HL-60/S4 (cell line): ENCODE measurements around the gene SLC38A8.

Source experiments
- in situ Hi-C: fragments of 300-500 bp; cut with MboI; formaldehyde crosslinking; loops from 2 replicates; pipeline ENCODE4 v1.14.3; 2022; ENCODE audit warnings: low sequenced_read_pairs

The SLC38A8 gene

GRCh38 chr16:84042308-84042878, at the start of gene SLC38A8:
Gene SLC38A8 (minus strand): TSS chr16:84042795. CDS start chr16:84042157, 638 bp downstream.
- in situ Hi-C loops = no loop called here

GRCh38 chr16:84091460-84091859, 48.9 kb upstream of the SLC38A8 start:
- in situ Hi-C loops = no loop called here

GRCh38 chr16:84090211-84090610, 47.6 kb upstream of the SLC38A8 start:
- in situ Hi-C loops = no loop called here

GRCh38 chr16:84088695-84089395, 46.2 kb upstream of the SLC38A8 start:
- in situ Hi-C loops = no loop called here

DNA sequence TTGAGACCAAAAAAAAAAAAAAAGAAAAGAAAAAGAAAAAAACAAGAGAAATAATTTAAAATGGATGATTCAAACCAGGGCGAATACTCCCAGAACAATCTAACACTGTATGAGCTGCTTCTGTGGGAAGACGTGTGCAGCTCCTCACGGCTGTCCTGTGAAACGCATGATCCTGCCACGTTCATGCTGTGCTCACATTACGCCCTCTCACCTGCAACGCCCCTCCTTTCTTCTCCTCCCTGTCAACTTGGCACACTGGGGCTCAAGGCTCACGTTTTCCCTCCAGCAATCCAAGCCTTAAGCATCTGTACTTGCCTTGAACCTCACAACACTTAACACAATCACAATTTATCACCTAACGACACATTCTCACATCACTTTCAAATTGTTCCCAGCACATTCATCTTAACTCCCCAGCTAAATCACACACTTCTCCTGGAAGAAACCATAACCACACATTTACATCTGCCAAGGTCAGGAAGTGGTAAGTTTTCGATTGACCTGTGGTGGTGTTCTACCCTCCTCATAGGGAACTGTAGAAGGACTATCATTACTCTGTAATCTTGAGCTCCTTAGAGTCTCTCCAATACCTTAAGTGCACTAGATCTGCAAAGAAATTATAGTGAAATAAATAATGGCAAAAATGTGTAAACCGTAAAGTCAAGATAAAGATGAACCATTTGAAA, 45.0 kb upstream of the SLC38A8 start:
- in situ Hi-C loops = no loop called here

GRCh38 chr16:84087001-84087400, 44.4 kb upstream of the SLC38A8 start:
- in situ Hi-C loops = no loop called here

DNA sequence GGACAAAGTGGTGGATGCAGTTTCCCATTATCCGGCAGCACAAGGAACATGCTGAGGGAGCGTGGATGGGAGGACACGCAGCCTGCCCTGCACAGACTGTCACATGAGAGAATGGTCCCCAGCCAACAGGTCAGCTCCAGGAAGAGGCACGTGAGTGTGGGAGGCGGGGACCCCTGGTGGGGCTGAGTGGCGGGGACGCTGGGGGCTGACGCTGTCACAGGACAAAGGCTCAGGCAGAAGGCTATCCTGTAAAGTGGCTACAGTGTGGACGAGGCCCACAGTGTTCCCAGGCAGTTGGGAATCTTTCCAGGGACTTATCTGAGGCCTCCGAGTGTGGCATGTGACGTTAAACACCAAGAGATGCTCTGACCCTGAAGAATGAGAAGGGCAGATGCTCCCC, 43.7 kb upstream of the SLC38A8 start:
- in situ Hi-C loops = no loop called here

DNA sequence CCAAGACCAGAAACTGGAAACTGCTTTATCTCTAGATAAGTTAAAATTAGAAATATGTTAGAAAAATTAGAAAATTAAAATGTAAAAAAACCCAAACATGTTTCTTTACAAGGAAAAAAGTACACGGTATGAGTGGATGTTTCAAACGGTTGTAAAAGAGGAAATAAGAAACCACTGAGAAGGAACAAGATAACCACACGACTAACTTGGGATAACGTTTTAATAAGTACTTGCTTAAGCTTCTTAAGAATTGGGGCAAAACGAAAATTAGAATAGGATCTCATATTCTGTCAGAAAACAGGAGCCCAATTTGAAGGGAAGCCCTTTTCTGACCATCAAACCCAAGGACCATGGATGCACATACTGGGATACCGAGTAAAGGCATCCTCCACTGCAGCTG, 43.2 kb upstream of the SLC38A8 start:
- in situ Hi-C loops = no loop called here

DNA sequence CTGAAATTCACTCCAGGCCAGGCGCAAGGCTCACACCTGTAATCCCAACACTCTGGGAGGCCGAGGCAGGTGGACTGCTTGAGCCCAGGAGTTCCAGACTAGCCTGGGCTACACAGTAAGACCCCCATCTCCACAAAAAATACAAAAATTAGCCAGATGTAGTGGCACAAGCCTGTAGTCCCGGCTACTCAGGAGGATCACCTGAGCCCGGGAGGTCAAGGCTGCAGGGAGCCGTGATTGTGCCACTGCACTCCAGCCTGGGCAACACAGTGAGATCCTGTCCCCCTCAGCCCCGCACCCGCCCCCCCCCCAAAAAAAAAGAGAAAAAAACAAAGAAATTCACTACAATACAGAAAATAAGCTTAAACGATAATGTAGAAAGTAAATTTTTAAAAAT, 42.7 kb upstream of the SLC38A8 start:
- in situ Hi-C loops = no loop called here

- in situ Hi-C loops = no loop called here
Observed at GRCh38 chr16:84084570-84085270, 42.1 kb upstream of the SLC38A8 start.

- in situ Hi-C loops = no loop called here
Observed at GRCh38 chr16:84082835-84083569, 40.4 kb upstream of the SLC38A8 start.

DNA sequence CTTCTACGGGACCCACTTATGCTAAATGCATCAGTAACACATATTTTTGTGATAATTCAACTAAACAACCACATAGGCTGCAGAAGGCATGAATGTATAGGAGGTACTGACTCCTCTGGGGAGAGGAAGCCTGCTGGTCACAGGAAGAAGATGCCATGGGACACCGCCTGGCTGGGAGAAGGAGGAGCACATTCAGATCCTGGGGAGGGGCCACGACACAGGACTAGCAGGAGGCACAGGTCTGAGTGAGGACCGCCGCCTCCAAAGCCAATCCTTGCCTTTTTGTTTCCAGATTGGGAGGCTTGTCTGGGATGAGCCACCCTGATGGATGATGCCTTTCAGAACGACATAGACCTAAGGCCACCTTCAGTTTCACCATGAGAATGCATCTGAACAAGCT, 39.5 kb upstream of the SLC38A8 start:
- in situ Hi-C loops = no loop called here

DNA sequence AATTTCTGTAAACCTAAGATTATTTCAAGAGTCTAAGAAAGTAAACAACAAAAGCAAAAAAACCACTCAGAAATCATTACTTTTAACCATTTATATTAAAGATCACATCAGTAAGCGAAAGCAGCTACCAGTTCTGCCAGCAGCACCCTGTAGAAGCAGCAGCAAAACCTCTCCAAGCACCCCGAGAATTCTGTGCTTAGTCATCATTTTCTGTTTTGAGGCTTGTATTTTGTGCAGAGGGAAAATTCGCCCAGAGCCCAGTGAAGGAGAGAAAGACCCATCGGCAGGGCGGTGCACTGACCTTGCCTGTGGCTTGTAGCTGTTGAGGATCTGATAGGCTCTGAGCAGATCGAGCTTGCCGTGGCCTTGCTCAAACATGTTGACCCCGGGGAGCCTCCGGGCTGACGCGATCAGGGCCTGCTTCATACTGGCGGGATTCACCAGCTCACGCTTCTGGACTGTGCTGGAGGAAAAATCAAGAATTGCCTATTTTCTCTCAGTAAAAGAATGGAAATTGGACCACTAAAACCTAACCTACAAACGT, 38.9 kb upstream of the SLC38A8 start:
- in situ Hi-C loops = no loop called here

DNA sequence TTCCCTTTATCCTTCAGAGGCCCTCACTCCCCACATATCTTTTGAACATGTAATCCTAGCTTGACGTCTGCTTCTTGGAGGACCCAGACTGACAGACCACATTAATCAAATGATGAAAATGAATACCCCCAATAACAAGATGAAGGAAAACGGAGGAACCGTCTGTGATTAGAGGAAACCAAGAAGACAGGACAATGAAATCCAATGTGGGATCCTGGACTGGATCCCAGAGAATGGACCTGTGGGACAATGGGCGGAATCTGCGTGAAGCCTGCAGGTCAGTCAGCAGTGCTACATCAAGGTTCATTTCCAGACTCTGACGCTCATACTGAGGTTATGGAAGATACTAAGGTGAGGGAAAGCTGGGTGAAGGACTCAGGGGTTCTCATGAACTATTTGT, 38.2 kb upstream of the SLC38A8 start:
- in situ Hi-C loops = no loop called here

DNA sequence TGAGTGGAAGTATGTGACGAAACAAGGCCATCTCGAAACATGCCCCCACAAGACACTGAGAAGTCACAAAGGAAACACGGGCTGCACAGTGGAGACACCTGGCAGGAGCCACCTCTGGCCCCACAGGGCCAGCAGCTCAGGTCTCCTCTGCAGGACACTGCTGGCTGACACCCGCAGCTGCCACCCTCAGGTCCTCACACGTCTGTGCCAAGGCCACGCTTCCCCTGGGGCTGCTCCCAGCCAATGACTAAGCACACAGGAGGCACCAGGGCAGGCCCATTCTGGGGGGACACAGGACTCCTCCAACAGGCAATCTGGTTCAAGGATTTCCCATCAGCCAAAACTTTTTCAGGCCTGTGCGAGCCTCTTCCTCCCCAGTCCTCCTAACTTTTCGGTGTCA, 37.8 kb upstream of the SLC38A8 start:
- in situ Hi-C loops = no loop called here

DNA sequence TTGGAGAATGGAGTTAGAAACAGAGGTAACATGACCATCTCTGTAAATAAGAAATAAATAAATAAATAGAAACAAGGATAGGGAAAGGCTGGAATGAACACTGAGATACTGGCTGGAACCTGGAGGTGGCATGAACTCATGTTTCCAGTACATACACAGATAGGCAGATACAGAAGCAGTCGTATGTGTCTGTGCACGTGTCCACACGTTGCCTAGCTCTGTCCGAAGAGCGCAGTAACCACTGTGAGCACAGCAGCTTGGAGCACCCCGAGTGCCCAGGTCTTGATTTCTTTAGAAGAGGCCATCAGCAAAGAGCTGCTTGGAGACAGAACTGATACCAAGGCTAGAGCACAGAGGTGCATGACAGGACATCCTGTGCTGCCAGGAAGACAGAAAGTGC, 37.1 kb upstream of the SLC38A8 start:
- in situ Hi-C loops = no loop called here

- in situ Hi-C loops = no loop called here
Observed at GRCh38 chr16:84075376-84075775, 32.8 kb upstream of the SLC38A8 start.

DNA sequence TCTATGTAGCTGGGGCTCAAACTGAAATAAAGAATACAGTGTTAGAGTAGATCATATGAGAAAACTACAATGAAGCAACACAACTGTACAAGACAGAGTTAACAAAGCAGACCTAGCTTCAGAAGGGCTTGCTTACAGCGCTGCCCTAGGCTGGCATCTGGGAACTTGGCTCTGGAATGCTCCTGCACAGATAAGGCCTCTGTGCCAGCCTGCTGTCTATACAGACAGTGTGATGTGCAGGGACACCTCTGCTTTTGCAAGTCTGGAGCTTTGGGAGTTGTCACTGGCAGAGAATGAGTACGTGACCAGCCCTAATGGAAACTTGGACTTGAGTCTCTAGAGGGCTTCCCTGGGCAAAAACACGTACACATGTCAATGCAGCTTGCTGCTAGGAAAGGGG, 32.1 kb upstream of the SLC38A8 start:
- in situ Hi-C loops = no loop called here

GRCh38 chr16:84072014-84072413, 29.4 kb upstream of the SLC38A8 start:
- in situ Hi-C loops = no loop called here

DNA sequence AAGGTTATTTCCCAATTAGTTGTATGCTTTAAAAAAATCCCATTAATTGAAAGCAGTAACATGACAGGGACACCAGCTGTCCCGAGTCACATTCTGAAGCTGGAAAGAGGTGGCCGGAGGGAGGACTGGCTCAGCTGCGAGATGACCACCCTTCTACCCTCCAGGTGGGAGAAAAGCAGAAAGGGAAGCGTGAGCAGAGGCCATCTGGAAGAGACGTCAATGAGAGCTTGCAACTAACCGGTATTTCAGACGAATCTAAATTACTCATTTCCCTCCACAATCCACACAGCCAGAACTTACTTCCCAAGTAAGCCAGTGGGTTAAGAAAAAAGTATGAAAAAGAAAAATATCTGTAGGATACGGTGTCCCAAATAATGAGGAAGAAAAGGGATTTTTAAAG, 28.5 kb upstream of the SLC38A8 start:
- in situ Hi-C loops = no loop called here

DNA sequence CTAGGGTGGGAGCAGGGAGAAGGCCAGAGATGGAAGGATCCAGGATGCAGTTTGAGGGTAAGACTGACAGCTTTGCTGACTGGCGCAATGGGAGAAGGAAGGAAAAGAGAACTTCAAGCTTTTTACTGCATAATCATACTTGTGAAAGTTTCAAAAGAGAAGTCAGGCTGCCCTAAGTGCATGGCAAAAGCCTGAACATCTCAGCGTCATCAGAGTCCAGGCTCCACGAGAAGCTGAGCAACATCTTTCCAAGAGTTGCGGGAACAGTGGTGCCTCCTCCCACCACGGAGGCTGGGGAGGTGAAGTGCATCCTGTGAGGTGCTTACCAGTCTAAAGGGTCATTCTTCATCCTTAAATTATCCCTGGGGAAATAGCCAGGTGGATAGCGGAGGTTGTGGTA, 26.9 kb upstream of the SLC38A8 start:
- in situ Hi-C loops = loop anchor here (10.0 kb wide), 1 partner anchor 115 kb away; the partner anchor contains the start of gene OSGIN1
